ENCODE measurements around the gene TYROBP.

GRCh38 chr19:35898499-35898809, 9.6 kb downstream of the TYROBP start:
- no peak for TF ChIP-seq CTCF (IDR thresholded peaks at IDR 0.05)
- TF ChIP-seq, protein P1, sequence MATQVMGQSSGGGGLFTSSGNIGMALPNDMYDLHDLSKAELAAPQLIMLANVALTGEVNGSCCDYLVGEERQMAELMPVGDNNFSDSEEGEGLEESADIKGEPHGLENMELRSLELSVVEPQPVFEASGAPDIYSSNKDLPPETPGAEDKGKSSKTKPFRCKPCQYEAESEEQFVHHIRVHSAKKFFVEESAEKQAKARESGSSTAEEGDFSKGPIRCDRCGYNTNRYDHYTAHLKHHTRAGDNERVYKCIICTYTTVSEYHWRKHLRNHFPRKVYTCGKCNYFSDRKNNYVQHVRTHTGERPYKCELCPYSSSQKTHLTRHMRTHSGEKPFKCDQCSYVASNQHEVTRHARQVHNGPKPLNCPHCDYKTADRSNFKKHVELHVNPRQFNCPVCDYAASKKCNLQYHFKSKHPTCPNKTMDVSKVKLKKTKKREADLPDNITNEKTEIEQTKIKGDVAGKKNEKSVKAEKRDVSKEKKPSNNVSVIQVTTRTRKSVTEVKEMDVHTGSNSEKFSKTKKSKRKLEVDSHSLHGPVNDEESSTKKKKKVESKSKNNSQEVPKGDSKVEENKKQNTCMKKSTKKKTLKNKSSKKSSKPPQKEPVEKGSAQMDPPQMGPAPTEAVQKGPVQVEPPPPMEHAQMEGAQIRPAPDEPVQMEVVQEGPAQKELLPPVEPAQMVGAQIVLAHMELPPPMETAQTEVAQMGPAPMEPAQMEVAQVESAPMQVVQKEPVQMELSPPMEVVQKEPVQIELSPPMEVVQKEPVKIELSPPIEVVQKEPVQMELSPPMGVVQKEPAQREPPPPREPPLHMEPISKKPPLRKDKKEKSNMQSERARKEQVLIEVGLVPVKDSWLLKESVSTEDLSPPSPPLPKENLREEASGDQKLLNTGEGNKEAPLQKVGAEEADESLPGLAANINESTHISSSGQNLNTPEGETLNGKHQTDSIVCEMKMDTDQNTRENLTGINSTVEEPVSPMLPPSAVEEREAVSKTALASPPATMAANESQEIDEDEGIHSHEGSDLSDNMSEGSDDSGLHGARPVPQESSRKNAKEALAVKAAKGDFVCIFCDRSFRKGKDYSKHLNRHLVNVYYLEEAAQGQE (IDR thresholded peaks at IDR 0.05; ENCODE audit: insufficient read depth in 1 of 2, low read depth in 2 of 2, low read length in 1 of 2): no peak
- TF ChIP-seq POLR2AphosphoS5 (IDR thresholded peaks at IDR 0.05; ENCODE audit: low read depth, low read length): no peak
